Putamen (tissue), 1 donor: ENCODE results near the gene RPL27.

Experiments used
- DNase-seq: peaks from one replicate; pipeline ENCODE4 v3.0.0-alpha.2; 2016; ENCODE audit warnings: low spot score

The RPL27 gene

GRCh38 chr17:43020789-43021740 is 22.8 kb downstream of the RPL27 start:
- DNase-seq = no peak

GRCh38 chr17:43021741-43022512 is 23.7 kb downstream of the RPL27 start, which contains the start of gene VAT1:
Gene VAT1, minus strand, starts transcription at chr17:43022385. Its CDS starts 63 bp downstream, at chr17:43022322.
- peak; percentile 80 for DNase-seq

- peak; percentile 93 for DNase-seq
Measured at GRCh38 chr17:43024407-43025289, 26.4 kb downstream of the RPL27 start, which contains the start of gene RND2. Gene RND2, plus strand, starts transcription at chr17:43025231. Its CDS starts 117 bp downstream, at chr17:43025348.

- DNase-seq = no peak
Measured at GRCh38 chr17:43025290-43025657, 27.1 kb downstream of the RPL27 start.

GRCh38 chr17:43025766-43026537 is 27.7 kb downstream of the RPL27 start:
- no peak for DNase-seq

- DNase-seq = no peak
Measured at GRCh38 chr17:43026595-43026994, 28.4 kb downstream of the RPL27 start.

GRCh38 chr17:43027091-43028032 is 29.1 kb downstream of the RPL27 start:
- DNase-seq = no peak

GRCh38 chr17:43028221-43028861 is 30.1 kb downstream of the RPL27 start:
- no peak for DNase-seq

- DNase-seq = no peak
Measured at GRCh38 chr17:43030137-43030767, 32.0 kb downstream of the RPL27 start.

- no peak for DNase-seq
Measured at GRCh38 chr17:43031666-43032065, 33.4 kb downstream of the RPL27 start.

- DNase-seq = no peak
Measured at GRCh38 chr17:43033948-43034881, 36.0 kb downstream of the RPL27 start.

- no peak for DNase-seq
Measured at GRCh38 chr17:43034894-43035293, 36.7 kb downstream of the RPL27 start.

GRCh38 chr17:43039646-43040045 is 41.4 kb downstream of the RPL27 start:
- no peak for DNase-seq

- DNase-seq = no peak
Measured at GRCh38 chr17:43040655-43041054, 42.4 kb downstream of the RPL27 start.

- no peak for DNase-seq
Measured at GRCh38 chr17:43042025-43042628, 43.9 kb downstream of the RPL27 start.

- no peak for DNase-seq
Measured at GRCh38 chr17:43043307-43043706, 45.1 kb downstream of the RPL27 start.

- DNase-seq = no peak
Measured at GRCh38 chr17:43044024-43044423, 45.8 kb downstream of the RPL27 start.
